Cardiac fibroblast (primary cell): ENCODE measurements around the gene KDM5C.

Experiments
- DNase-seq, 2 donors: peaks; one replicate each; pipeline versions ENCODE4 v3.0.0 to v3.0.0-alpha.2; 2010; ENCODE audit warnings: low read depth in 2 of 2
- H3K4me3 ChIP-seq, 2 donors: replicated peaks in 1 of 2; 1 replicate in 1 of 2; 2 replicates in 1 of 2; pipeline ENCODE4 v1.5.1; 2011; ENCODE audit warnings: low read depth in 2 of 2, low read length in 2 of 2, mild to moderate bottlenecking in 2 of 2, moderate library complexity in 1 of 2
- CTCF ChIP-seq: IDR thresholded peaks from one replicate; pipeline ENCODE4 v1.5.1; 2011; ENCODE audit warnings: low read depth, mild to moderate bottlenecking, low read length, inconsistent platforms

KDM5C gene

GRCh38 chrX:53153581-53153980, 71.4 kb downstream of the KDM5C start:
- no peak for DNase-seq
- no peak for TF ChIP-seq CTCF
- no peak overlapping the region for H3K4me3 ChIP-seq
